Umbilical cord (tissue), 1 donor: Measurements from ENCODE around the gene EPPIN. TPM values are rescaled to one million over a fixed set of nuclear protein-coding genes. Genes with fewer than 3 reads are reported as not detected.

Experiments used
- total RNA-seq: library from RNA; depleted of rRNA; stranded (reverse); fragments of >200 nt; gene quantifications from one replicate; pipeline ENCODE4 v1.2.3, GENCODE V29; 2014; ENCODE audit warnings: low replicate concordance; ENCODE audit not compliant: insufficient read depth

Gene EPPIN
- total RNA-seq, 1 donor from 2014 or later, result 6.3 TPM

Other genes with a start within 250 kb of the EPPIN start
- gene RBPJL, start 240.6 kb downstream of the EPPIN start, total RNA-seq, result not detected
- gene MATN4, start 239.1 kb downstream of the EPPIN start, total RNA-seq, result not detected
- 28.9 TPM for gene SDC4, start 199.0 kb downstream of the EPPIN start, total RNA-seq
- 25.8 TPM for gene SYS1, start 184.2 kb downstream of the EPPIN start, total RNA-seq
- gene TP53TG5, start 169.1 kb downstream of the EPPIN start, total RNA-seq, result 32.0 TPM
- 11.8 TPM for gene DBNDD2, start 139.1 kb downstream of the EPPIN start, total RNA-seq
- 36.6 TPM for gene PIGT, start 131.3 kb downstream of the EPPIN start, total RNA-seq
- 9.9 TPM for gene WFDC2, start 77.6 kb downstream of the EPPIN start, total RNA-seq
- gene SPINT3, start 31.8 kb downstream of the EPPIN start, total RNA-seq, result 12.0 TPM
- not detected for gene WFDC6, start 7.9 kb downstream of the EPPIN start, total RNA-seq
- not detected for gene WFDC8, start 31.9 kb upstream of the EPPIN start, total RNA-seq
- not detected for gene WFDC10A, start 82.3 kb upstream of the EPPIN start, total RNA-seq
- gene WFDC9, start 83.9 kb upstream of the EPPIN start, total RNA-seq, result not detected
- gene WFDC11, start 122.8 kb upstream of the EPPIN start, total RNA-seq, result not detected
- gene WFDC13, start 154.6 kb upstream of the EPPIN start, total RNA-seq, result 5.5 TPM
- not detected for gene WFDC10B, start 157.6 kb upstream of the EPPIN start, total RNA-seq
- gene SPINT4, start 174.9 kb upstream of the EPPIN start, total RNA-seq, result not detected
- gene WFDC3, start 244.5 kb upstream of the EPPIN start, total RNA-seq, result 1.7 TPM
- gene DNTTIP1, start 244.6 kb upstream of the EPPIN start, total RNA-seq, result 24.1 TPM